BLaER1 treated with 17β-estradiol and CSF1 and Interleukin-3, amounts not matched to agents 10 nM and 100 nM (cell line): Measurements from ENCODE around the gene EFNA5.

Source experiments
- H3K27ac ChIP-seq, 11 experiments: shearing (Covaris generic); formaldehyde crosslinking; 2 replicates each; pipeline ENCODE4 v1.8.1; 2022
- H3K27me3 ChIP-seq, 11 experiments: shearing (Covaris generic); formaldehyde crosslinking; 2 replicates each; pipeline ENCODE4 v1.8.1; 2022
- H3K36me3 ChIP-seq, 11 experiments: shearing (Covaris generic); formaldehyde crosslinking; 2 replicates each; pipeline ENCODE4 v1.8.1; 2022
- H3K4me1 ChIP-seq, 10 experiments: shearing (Covaris generic); formaldehyde crosslinking; 2 replicates each; pipeline ENCODE4 v1.8.1; 2022
- H3K4me2 ChIP-seq, 11 experiments: shearing (Covaris generic); formaldehyde crosslinking; 2 replicates each; pipeline ENCODE4 v1.8.1; 2022
- H3K4me3 ChIP-seq, 10 experiments: shearing (Covaris generic); formaldehyde crosslinking; 2 replicates each; pipeline ENCODE4 v1.8.1; 2022
- H3K9ac ChIP-seq, 11 experiments: shearing (Covaris generic); formaldehyde crosslinking; 2 replicates each; pipeline ENCODE4 v1.8.1; 2022
- H3K9me3 ChIP-seq, 11 experiments: shearing (Covaris generic); formaldehyde crosslinking; replicated peaks in 1 of 11; 2 replicates each; pipeline ENCODE4 v1.8.1; 2022
- H4K20me1 ChIP-seq, 11 experiments: shearing (Covaris generic); formaldehyde crosslinking; 2 replicates each; pipeline ENCODE4 v1.8.1; 2022
- Cebpa-rat ChIP-seq, 11 experiments: shearing (Covaris generic); IDR thresholded peaks; 2 replicates each; pipeline ENCODE4 v1.8.1; 2022

The EFNA5 gene

GRCh38 chr5:107388141-107388861, 282.4 kb downstream of the EFNA5 start:
- Histone ChIP-seq H4K20me1 (no peaks in the 10 kb centered on the region), H3K36me3 (no peaks in the 10 kb centered on the region), H3K4me1 (peaks cover 35 to 63% (median 50%) of the 10 kb centered on the region in 10 experiments), H3K9me3 (peaks cover 0 to 25% (median 7%) of the 10 kb centered on the region in 11 experiments; a peak in 10 of 22 replicates), H3K4me2 (peak overlapping the region; percentile 72 to 92 (median 86)), H3K9ac (peak overlapping the region; percentile 25 to 74 (median 59); a peak in 20 of 22 replicates), H3K27me3 (peaks cover 0 to 9% (median 0%) of the 10 kb centered on the region in 11 experiments; a peak in 1 of 22 replicates), H3K4me3 (peak overlapping the region in 4 of 10 experiments; percentile 5 to 35 (median 24); a peak in 6 of 20 replicates), H3K27ac (peak overlapping the region; percentile 50 to 87 (median 76); a peak in 21 of 22 replicates)
- no peak for TF ChIP-seq Cebpa-rat (IDR thresholded peaks at IDR 0.05)

GRCh38 chr5:107387526-107388140, 283.1 kb downstream of the EFNA5 start:
- peaks cover 35 to 68% (median 53%) of the 10 kb centered on the region in 10 experiments for H3K4me1 ChIP-seq
- peak overlapping the region in 6 of 11 experiments; percentile 9 to 74 (median 66); a peak in 11 of 22 replicates for H3K9ac ChIP-seq
- peak overlapping the region in 10 of 11 experiments; percentile 65 to 87 (median 77); a peak in 17 of 22 replicates for H3K27ac ChIP-seq
- H3K36me3 ChIP-seq, result no peaks in the 10 kb centered on the region
- no peak for TF ChIP-seq Cebpa-rat (IDR thresholded peaks at IDR 0.05)
- H3K4me3 ChIP-seq, result peak overlapping the region in 1 of 10 experiments; percentile 21; a peak in 1 of 20 replicates
- no peaks in the 10 kb centered on the region for H4K20me1 ChIP-seq
- H3K4me2 ChIP-seq, result peak overlapping the region; percentile 72 to 92 (median 86)
- peaks cover 0 to 30% (median 7%) of the 10 kb centered on the region in 11 experiments; a peak in 10 of 22 replicates for H3K9me3 ChIP-seq
- H3K27me3 ChIP-seq, result peaks cover 0 to 9% (median 0%) of the 10 kb centered on the region in 11 experiments; a peak in 1 of 22 replicates

DNA sequence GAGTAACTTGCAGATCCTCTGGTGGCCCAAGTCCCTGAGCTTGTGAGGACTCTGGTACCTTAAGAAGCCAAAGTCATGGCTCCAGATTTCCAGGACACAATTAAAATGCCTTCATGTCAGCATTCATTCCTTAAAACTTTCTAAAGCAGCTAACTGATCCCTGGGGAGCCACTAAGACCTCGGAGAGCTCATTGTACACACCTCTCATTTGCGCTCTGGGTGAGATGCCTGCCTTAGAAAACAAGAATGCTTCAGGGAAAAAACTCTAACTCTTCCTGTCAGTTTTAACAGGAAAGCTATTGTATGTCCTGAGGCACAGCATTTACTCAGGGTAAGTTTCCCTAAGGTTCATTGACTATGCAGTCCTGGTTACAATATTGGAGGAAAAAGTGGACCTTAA, 285.0 kb downstream of the EFNA5 start:
- Histone ChIP-seq H3K27me3 (peaks cover 0 to 9% (median 0%) of the 10 kb centered on the region in 11 experiments; a peak in 1 of 22 replicates), H3K4me3 (no peak overlapping the region), H4K20me1 (no peaks in the 10 kb centered on the region), H3K4me1 (peaks cover 35 to 68% (median 58%) of the 10 kb centered on the region in 10 experiments), H3K36me3 (no peaks in the 10 kb centered on the region), H3K9me3 (peaks cover 0 to 27% (median 7%) of the 10 kb centered on the region in 11 experiments; a peak in 9 of 22 replicates), H3K27ac (no peak overlapping the region), H3K9ac (no peak overlapping the region), H3K4me2 (peak overlapping the region in 8 of 11 experiments; percentile 22 to 89 (median 76); a peak in 15 of 22 replicates)
- no peak for TF ChIP-seq Cebpa-rat (IDR thresholded peaks at IDR 0.05)

- Histone ChIP-seq H3K27ac (no peak overlapping the region), H3K36me3 (no peaks in the 10 kb centered on the region), H3K9me3 (peaks cover 0 to 35% (median 9%) of the 10 kb centered on the region in 11 experiments; a peak in 11 of 22 replicates), H3K4me1 (peaks cover 23 to 53% (median 46%) of the 10 kb centered on the region in 10 experiments), H3K4me2 (no peak overlapping the region), H4K20me1 (no peaks in the 10 kb centered on the region), H3K4me3 (no peak overlapping the region), H3K27me3 (peaks cover 0 to 9% (median 0%) of the 10 kb centered on the region in 11 experiments; a peak in 1 of 22 replicates), H3K9ac (no peak overlapping the region)
- no peak for TF ChIP-seq Cebpa-rat (IDR thresholded peaks at IDR 0.05)
These were observed 286.5 kb downstream of the EFNA5 start for GRCh38 chr5:107384256-107384655.

- peaks cover 14 to 53% (median 44%) of the 10 kb centered on the region in 10 experiments for H3K4me1 ChIP-seq
- no peak overlapping the region for H3K4me3 ChIP-seq
- H3K4me2 ChIP-seq, result peak overlapping the region in 1 of 11 experiments; percentile 75; a peak in 1 of 22 replicates
- H3K27me3 ChIP-seq, result peaks cover 0 to 9% (median 0%) of the 10 kb centered on the region in 11 experiments; a peak in 1 of 22 replicates
- peaks cover 0 to 35% (median 9%) of the 10 kb centered on the region in 11 experiments; a peak in 13 of 22 replicates for H3K9me3 ChIP-seq
- no peak overlapping the region for H3K27ac ChIP-seq
- no peak overlapping the region for H3K9ac ChIP-seq
- H4K20me1 ChIP-seq, result no peaks in the 10 kb centered on the region
- TF ChIP-seq Cebpa-rat (IDR thresholded peaks at IDR 0.05), result no peak
- no peaks in the 10 kb centered on the region for H3K36me3 ChIP-seq
These were observed 287.3 kb downstream of the EFNA5 start for GRCh38 chr5:107383414-107383813.

DNA sequence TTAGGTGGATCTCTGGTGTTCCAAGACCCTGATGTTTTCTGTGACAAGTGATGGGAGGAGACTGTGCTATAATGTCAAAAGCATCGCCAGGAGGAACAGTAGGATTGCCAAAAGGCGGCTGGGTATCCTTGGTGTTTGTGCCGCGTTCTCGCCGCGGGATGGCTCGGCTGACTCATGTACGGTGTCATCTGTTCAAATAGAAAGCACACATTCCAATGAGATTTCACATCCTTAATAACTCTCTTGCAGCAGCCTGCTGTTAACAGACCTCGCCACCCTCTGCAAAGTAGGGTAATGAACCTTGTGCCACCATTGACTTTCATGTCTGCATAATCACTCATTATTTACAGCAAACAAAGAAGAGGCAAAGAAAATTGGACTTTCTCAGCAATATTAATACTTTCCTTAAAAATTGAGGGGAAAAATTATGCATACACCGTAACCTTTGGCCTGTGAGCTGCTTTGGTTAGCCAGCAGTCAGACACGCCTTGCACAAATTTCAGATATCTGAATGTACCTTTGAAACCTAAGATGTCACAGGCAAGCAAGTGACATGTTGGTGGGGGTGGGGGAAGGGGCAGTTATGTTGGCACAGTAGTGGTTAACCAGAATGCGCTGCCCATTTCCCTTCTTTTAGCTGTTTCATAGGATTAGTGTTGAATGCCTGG, 289.4 kb downstream of the EFNA5 start:
- Histone ChIP-seq H3K4me3 (no peak overlapping the region), H3K36me3 (no peaks in the 10 kb centered on the region), H3K27ac (no peak overlapping the region), H3K4me1 (peaks cover 0 to 38% (median 28%) of the 10 kb centered on the region in 10 experiments; a peak in 14 of 20 replicates), H3K9ac (no peak overlapping the region), H3K4me2 (no peak overlapping the region), H4K20me1 (no peaks in the 10 kb centered on the region), H3K27me3 (no peaks in the 10 kb centered on the region), H3K9me3 (peaks cover 0 to 50% (median 12%) of the 10 kb centered on the region in 11 experiments; a peak in 13 of 22 replicates)
- TF ChIP-seq Cebpa-rat (IDR thresholded peaks at IDR 0.05), result no peak

GRCh38 chr5:107380654-107381053, 290.1 kb downstream of the EFNA5 start:
- no peak overlapping the region for H3K4me2 ChIP-seq
- no peaks in the 10 kb centered on the region for H3K36me3 ChIP-seq
- H3K4me3 ChIP-seq, result no peak overlapping the region
- H4K20me1 ChIP-seq, result no peaks in the 10 kb centered on the region
- no peak overlapping the region for H3K27ac ChIP-seq
- peaks cover 0 to 31% (median 21%) of the 10 kb centered on the region in 10 experiments; a peak in 14 of 20 replicates for H3K4me1 ChIP-seq
- H3K9ac ChIP-seq, result no peak overlapping the region
- TF ChIP-seq Cebpa-rat (IDR thresholded peaks at IDR 0.05), result no peak
- no peaks in the 10 kb centered on the region for H3K27me3 ChIP-seq
- peaks cover 0 to 50% (median 12%) of the 10 kb centered on the region in 11 experiments; a peak in 13 of 22 replicates for H3K9me3 ChIP-seq

GRCh38 chr5:107378218-107378899, 292.4 kb downstream of the EFNA5 start:
- peak overlapping the region in 3 of 11 experiments; percentile 2 to 28 (median 3); a peak in 2 of 22 replicates for H3K27ac ChIP-seq
- no peak overlapping the region for H3K4me3 ChIP-seq
- 0 out of 22 replicates have a peak, but pooled peaks of 1 of the 11 experiments have one; percentile 17 for TF ChIP-seq Cebpa-rat (IDR thresholded peaks at IDR 0.05)
- H3K36me3 ChIP-seq, result no peaks in the 10 kb centered on the region
- H3K4me2 ChIP-seq, result peak overlapping the region in 8 of 11 experiments; percentile 8 to 47 (median 39); a peak in 13 of 22 replicates
- H3K9me3 ChIP-seq, result peaks cover 0 to 34% (median 11%) of the 10 kb centered on the region in 11 experiments; a peak in 11 of 22 replicates
- no peaks in the 10 kb centered on the region for H3K27me3 ChIP-seq
- H3K4me1 ChIP-seq, result peaks cover 10 to 40% (median 29%) of the 10 kb centered on the region in 10 experiments
- H4K20me1 ChIP-seq, result no peaks in the 10 kb centered on the region
- H3K9ac ChIP-seq, result no peak overlapping the region
